Activated T-cell treated with anti-CD3 and anti-CD28 coated beads for 48 hours (primary cell): ENCODE results near the gene BEND6.
"Not testable (repeated sequence)": the region's sequence is repeated elsewhere in the genome, so short reads cannot be mapped to it uniquely, and the experiment has no call there.

ENCODE experiments used
- DNase-seq: peaks from one replicate; pipeline ENCODE4 v3.0.0-alpha.2; 2020; ENCODE audit warnings: low read depth

The BEND6 gene

GRCh38 chr6:56984361-56984760 is 29.5 kb downstream of the BEND6 start:
- no peak for DNase-seq

DNA sequence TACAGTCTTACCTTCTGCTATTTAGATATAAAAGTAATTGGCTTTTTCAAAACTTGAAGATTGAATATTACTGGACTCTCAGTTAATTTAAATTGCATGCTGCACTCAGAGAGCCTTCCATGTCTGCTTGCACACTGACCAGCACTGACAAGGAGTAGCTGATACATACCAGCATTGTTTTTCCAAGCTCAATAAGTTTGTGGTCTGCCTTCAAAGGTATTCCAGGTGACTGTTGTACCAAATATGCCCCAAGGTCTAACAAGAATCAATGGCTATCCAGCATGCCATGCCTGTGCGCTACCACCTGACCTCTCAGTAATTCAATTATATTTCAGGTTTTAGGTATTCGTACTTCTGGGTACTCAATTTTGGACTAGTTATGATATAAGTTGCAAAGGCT is 30.0 kb downstream of the BEND6 start:
- no peak for DNase-seq

- DNase-seq = no peak
Observed at GRCh38 chr6:56986611-56987010, 31.7 kb downstream of the BEND6 start.

GRCh38 chr6:56988145-56988544 is 33.2 kb downstream of the BEND6 start:
- no peak for DNase-seq

DNA sequence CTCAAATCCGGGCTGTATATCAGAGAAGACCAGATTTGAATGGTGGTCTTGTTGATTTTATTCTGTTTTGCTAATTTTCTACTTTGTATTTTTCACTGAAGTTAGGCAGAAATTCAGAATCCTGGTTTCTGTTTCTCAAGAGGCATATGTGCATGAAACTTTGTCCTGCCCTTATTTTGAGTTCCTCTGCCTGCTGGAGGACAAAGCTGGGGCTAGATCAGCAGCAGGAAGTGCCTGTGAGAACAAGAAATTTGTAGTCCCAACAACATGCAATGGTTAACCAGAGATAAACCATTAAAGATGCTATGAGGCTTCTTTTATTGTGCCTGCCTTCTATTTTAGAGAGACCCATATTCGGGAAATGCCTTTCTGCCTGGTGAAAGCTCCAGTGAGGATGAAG is 37.1 kb downstream of the BEND6 start:
- no peak for DNase-seq

GRCh38 chr6:56992703-56993102 is 37.8 kb downstream of the BEND6 start:
- no peak for DNase-seq

DNA sequence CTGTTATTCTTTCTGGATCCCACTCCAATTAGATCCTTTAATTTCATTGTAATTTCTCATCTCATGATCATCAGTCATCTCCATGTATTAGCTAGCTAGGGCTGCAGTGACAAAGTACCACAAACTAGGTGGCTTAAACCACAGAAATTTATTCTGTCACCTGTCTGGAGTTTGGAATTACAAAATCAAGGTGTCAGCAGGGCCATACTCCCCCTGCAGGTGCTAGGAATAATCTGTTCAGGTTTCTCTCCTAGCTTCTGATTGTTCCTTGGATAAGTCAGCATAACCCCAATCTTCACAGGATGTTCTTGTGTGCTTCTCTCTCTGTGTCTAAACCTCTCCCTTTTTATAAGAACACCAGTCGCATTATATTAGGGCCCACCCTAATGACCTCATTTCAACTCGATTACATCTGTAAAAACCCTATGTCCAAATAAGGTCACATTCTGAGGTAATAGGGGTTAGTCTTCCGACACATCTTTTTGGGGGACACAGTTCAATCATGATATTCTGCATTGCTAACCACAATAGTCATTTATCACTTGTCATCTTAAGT is 40.5 kb downstream of the BEND6 start:
- no peak for DNase-seq

DNA sequence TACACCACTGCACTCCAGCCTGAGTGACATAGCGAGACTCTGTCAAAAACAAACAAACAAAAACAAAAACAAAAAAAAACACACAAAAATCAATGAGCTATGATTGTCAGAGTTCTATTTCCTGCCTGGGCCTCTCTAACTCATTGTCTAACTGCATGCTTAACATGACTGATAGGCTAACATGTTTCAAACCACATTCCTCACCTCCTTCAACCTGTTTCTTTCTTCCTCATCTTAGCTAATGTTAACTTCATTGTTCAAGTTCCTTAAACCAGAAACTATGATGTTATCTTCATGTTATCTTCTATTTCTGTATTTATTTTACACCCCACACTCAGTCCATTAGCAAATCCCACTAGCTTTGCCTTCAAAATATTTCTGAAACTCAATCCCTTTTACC is 41.5 kb downstream of the BEND6 start:
- DNase-seq = no peak

DNA sequence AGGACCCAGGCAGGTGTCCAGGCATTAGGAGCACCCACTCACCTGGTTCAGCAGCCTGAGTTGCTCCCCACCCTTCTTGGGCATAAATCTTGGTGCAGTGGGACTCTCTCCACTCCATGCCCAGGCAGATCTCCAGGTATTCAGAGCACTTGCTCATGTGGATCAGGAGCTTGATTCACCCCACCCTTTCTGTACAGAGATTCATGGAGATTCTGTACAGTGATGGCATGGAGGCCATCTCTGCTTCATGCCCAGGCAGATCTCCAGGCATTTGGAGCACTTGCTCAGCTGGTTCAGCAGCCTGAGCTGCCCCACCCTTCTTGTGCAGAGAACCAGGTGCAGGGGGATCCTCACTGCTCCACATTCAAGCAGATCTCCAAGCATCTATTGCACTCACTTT is 44.1 kb downstream of the BEND6 start:
- DNase-seq = no peak

DNA sequence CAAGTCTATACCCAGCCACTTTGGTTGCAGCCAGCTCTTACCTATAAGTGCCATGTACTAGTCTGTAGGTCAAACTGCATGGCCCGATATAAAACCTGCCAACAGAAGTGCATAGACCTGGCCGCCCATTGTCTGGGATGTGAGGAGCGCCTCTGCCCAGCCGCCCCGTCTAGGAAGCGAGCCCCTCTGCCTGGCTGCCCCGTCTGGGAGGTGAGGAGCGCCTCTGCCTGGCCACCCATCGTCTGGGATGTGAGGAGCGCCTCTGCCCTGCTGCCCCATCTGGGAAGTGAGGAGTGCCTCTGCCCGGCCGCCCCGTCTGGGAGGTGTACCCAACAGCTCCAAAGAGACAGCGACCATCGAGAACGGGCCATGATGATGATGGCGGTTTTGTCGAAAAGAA is 44.8 kb downstream of the BEND6 start:
- DNase-seq = not testable (repeated sequence)

GRCh38 chr6:57002197-57002596 is 47.3 kb downstream of the BEND6 start:
- DNase-seq = no peak

GRCh38 chr6:57004292-57004691 is 49.4 kb downstream of the BEND6 start:
- no peak for DNase-seq

- no peak for DNase-seq
Observed at GRCh38 chr6:57006101-57006500, 51.2 kb downstream of the BEND6 start.

DNA sequence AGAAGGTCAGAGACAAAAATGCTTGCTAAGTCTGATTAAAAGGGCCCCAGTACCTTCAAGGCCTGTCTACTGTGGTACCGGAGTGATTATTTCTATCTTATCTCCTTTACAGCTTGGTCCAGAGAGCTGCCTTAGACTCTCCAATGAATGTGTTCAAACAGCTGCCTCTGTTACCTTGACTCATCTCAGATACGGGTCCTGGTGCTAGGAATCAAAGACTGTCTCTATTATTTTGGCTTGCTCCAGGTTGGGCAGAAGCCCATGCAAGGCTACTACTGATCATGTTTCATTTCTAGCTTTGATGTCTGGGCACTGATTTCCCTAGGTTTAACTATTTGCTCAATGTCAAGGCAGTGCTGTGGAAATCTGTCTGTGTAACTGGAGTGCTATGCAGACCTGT is 53.2 kb downstream of the BEND6 start:
- not testable (repeated sequence) for DNase-seq

GRCh38 chr6:57013521-57013926 is 58.6 kb downstream of the BEND6 start:
- no peak for DNase-seq

DNA sequence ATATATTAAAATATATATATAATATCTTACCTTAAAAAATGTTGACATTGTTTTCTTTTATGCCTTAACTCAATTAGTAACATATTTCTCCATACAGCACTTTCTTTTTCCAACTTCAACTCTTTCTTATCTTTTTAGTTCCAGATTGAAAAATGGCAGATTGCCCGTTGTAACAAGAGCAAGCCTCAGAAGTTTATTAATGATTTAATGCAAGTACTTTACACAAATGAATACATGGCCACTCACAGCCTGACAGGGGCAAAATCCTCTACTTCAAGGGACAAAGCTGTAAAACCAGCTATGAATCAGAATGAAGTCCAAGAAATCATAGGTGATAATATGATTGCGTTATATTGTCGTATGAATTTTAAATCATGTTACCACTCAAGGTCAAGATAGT is 62.2 kb downstream of the BEND6 start:
- DNase-seq = no peak

GRCh38 chr6:57017841-57018240 is 62.9 kb downstream of the BEND6 start:
- no peak for DNase-seq

- DNase-seq = no peak
Observed at GRCh38 chr6:57019434-57019833, 64.5 kb downstream of the BEND6 start.

DNA sequence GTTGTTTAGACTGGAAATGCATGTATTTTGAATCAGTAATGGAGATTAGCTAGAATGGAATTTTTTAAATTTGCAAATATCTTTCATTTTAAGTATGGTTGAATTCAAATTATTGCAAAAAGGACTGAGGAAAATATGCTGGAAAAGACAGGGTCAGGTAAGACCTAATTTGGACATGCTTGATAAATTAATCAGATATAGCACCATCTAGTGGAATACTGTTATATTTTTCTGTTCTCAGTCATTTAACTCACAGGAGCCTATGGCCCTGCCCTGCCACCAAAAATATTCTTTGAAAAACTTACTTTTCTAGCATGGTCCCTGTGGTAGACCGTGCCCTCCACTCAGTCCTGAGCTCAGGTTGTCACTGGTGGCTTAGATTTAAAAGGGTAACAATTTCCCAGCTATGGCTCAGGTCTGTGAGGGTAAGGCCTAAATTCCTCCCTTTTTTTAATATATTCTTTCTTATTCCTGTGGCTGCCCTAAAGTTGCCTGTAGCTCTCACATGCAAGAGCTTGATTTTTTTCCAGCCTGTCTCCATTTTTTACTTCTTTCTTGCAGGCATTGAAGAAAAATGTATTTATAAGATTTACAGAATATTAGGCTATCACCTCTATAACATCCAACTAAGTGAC is 66.3 kb downstream of the BEND6 start:
- DNase-seq = no peak

GRCh38 chr6:57024321-57024720 is 69.4 kb downstream of the BEND6 start:
- DNase-seq = no peak

- no peak for DNase-seq
Observed at GRCh38 chr6:57024775-57025174, 69.9 kb downstream of the BEND6 start.

GRCh38 chr6:57026001-57026400 is 71.1 kb downstream of the BEND6 start:
- no peak for DNase-seq

GRCh38 chr6:57027301-57027700 is 72.4 kb downstream of the BEND6 start:
- no peak for DNase-seq

DNA sequence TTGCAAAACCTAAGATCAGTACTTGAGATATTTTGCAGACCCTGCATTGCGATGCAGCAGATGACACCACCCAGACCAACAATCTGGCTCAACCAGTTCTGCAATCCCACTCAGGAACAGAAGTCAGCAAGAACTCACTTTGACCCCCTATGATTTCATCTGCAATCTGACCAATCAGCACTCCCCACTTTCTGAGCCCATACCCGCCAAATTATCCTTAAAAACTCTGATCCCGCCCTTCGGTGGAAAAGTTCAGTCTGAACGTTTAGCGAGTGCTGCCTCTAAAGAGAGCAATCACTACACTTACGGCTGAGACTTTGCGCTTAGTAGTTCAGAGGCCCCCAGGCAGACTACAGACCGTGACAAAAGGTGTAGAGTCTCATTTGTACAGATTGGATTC is 74.3 kb downstream of the BEND6 start:
- DNase-seq = no peak
